ENCODE measurements around the gene TRAPPC3.
A peak's percentile ranks its signal among the peaks of the same experiment; 100 is the strongest.
"Not testable (repeated sequence)": the region's sequence is repeated elsewhere in the genome, so short reads cannot be mapped to it uniquely, and the experiment has no call there.

The TRAPPC3 gene

DNA sequence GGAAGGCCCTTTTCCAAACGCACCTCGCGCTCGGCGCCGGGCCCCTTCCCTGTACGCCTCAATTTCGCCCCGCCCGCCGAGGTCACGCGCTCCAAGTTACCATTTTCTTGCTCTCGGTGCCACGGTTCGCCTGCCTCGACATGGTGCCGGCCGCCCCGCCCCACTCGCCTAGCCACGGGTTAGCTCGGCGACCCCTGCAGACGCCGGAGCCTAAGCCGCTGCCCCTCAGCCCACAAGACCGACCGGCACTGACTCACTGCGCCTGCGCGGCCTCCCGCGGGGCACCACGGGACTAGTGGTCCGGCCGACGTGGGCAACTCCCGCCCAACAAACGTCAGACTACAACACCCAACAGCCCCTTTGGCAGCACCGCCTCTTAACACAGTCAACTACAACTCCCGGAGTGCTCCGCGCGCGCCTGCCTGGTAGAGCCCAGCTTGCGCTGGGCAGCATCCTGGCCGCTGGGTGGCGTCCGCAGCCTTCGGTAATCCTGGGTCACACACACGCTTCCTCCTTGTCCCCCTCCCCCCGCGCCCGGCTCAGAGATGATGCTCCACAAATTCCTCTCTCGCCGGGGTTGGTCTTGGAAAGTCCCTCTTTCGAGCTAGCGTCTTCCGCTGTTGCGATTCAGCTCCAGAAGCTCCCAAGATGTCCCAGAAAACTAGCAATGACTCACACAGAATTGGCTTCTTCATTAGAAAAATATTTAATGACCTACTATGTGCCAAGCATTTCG lies at the start of gene TRAPPC3:
TSS of gene TRAPPC3 (minus strand) at position 250 of the 736 bp plus-strand sequence. CDS start at position 142, 108 bp downstream.
- peak; percentile 99 for DNase-seq

- no peak for DNase-seq
Observed at GRCh38 chr1:36198641-36199040, 49.4 kb upstream of the TRAPPC3 start.

- DNase-seq, result not testable (repeated sequence)
Observed at GRCh38 chr1:36196805-36197204, 47.5 kb upstream of the TRAPPC3 start.

GRCh38 chr1:36187800-36188593 lies 38.7 kb upstream of the TRAPPC3 start:
- DNase-seq, result peak; percentile 73

DNA sequence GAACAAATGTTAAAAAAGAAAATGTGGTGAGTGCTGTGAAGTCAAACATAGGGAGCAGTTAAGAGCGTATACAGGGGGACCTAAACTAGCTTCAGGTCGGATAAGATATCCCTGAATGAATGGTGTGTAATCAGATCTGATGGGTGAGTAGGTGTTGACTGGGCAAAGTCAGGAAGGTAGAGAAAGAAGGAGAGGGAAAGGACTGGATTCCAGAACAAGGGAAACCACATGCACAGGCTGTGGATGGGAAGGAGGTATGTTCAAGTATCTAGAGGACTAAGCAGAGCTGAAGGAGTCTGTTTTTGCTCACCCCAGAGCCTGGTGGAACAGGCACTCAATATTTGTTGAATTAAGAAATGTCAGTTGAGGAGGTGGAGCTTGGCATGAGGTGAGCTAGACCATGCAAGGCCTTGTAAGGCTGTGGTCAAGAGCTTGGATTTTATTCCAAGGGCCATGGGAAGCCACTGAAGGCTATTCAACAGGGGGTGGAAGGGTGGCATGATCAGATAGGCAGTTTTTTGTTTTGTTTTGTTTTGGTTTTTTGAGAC lies 34.1 kb upstream of the TRAPPC3 start:
- no peak for DNase-seq

DNA sequence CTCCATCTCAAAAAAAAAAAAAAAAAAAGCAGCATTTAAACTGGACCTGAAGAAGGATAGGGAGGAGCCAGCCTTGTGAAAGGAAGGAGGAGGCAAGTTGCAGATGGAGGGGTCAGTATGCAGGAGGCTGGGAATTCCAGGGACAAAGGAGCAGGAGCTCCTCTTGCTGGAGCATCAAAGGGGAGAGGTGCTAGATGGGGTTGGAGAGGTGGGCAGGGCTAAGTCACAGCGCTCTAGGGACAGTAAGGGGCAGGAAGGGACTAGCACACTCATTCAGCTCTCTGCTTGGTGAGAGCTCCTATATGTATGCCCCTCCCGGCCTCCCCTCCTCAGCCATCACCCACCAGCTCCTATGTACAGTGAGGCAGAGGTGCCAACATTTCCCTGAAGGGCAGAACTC lies 33.4 kb upstream of the TRAPPC3 start:
- DNase-seq, result no peak

GRCh38 chr1:36179220-36179600 lies 29.9 kb upstream of the TRAPPC3 start:
- DNase-seq, result no peak

DNA sequence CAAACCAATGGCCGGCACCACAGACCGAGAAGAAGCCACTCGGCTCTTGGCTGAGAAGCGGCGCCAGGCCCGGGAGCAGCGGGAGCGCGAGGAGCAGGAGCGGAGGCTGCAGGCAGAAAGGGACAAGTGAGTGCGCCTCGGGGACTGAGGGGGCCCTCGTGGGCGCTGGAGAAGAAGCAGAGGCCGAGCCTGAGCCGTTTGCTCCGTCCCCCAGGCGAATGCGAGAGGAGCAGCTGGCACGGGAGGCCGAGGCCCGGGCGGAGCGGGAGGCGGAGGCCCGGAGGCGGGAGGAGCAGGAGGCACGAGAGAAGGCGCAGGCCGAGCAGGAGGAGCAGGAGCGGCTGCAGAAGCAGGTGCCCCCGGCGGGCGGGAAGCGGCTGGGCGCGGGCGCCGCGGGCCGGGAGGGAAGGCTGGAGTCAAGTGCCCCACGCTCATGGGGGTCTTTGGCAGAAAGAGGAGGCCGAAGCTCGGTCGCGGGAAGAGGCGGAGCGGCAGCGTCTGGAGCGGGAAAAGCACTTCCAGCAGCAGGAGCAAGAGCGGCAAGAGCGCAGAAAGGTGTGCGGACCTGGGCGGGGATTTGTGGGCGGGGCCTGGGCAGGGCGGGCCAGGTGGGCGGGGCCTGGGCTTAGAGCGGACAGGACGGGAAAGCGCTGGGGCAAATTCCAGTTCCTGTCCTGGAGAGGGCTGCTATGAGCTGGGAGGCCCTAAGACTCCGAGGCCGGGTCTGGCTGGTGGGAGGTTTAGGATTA lies 29.4 kb upstream of the TRAPPC3 start:
- DNase-seq, result no peak

DNA sequence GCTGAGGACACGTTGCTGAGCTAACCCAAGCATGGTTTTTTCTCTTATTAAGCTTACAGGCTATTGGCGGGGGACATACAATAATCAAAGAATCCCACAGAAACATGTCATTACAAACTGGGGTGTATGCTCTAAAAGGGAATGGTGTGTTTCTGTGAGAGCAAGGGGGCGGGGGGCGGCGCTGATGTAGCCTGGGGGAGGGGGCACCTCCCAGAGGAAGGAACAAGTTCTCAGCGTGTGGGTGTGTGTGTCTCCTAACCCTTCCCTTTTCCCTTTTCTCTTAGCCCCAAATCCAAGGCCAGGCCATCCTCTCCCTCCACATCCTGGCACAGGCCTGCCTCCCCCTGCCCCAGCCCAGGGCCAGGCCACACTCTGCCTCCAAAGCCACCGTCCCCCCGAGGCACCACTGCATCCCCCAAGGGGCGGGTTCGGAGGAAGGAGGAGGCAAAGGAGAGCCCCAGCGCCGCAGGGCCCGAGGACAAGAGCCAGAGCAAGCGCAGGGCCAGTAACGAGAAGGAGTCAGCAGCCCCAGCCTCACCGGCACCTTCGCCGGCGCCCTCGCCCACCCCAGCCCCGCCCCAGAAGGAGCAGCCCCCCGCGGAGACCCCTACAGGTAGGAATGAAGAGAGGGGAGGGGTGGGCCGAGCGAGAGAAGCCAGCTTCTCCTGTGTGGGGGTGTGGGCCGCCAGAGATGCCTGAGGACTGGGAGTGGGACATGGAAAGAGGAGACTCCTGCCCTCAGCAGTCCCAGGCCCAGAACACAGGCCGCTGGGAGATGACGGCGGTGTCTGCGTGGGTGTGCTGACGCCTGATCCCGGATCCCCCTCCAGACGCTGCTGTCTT lies 28.5 kb upstream of the TRAPPC3 start:
- DNase-seq, result no peak

DNA sequence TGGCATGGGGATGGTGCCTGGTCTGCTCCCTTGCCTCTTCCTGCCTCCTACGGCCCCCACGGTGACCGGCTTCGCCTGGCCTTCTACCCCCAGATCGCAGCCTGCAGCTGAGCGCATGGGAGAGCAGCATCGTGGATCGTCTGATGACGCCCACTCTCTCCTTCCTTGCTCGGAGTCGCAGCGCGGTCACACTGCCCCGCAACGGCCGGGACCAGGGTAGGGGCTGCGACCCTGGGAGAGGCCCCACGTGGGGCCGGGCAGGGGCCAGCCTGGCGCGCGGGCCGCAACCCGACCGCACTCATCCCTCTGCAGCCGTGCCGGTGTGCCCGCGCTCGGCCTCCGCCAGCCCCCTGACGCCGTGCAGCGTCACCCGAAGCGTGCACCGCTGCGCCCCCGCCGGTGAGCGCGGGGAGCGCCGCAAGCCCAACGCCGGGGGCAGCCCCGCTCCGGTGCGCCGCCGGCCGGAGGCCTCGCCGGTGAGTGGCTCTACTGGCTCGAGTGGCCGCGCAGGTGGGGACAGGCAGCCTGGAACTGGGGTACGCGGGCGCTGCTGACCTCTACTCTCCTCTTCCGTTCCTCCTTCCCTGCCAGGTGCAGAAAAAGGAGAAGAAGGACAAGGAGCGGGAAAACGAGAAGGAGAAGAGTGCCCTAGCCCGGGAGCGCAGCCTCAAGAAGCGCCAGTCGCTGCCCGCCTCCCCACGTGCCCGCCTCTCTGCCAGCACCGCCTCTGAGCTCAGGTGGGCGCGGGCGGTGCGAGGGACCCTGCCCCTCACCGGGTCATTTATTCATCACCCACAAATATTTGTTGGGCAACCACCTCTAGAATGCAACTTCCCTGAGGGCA lies 27.0 kb upstream of the TRAPPC3 start:
- DNase-seq, result no peak

DNA sequence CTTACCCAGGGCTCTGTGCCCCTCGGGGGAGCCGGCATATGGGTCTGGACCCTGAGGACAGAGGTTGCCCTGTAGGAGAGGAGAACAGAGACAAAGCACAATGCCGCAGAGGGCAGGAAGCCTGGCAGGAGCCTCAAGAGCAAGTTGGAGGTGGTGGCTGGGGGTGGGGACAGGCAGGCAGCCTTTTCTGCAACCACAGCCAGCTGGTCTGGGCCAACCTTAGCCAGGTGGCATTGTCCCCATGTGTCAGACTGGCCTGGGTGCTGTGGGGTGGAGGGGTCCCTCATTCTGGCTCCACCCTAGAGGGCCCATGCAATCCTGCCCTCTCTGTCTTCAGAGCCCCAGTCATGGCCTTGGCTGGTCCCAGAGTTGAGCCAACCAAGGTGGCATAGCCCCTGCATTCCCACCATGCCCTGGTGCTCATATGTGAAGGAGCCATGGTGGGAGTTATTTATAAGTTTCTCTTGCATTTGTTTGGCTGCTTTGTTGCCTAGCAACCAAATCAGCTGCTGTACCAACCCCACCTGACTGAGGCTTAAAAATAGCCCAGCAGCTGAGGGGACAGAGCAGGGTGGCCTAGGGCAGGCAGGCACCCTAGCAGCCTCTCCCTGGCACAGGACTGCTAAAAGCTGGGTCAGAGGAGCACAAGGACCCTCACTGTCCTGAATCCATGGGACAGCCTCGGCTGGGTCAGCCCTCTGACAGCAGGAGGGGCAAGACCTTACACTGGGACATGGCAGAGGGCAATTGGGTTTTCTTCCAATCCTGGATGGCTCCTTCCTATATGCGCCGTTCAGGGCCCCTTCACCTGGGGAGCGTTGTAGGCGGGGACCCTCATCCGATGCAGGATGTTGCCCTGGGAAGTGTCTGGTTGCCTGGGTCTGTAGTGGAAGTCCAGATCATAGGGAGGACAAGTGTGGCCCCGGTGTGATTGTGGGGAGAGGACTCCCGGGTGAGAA lies 26.1 kb upstream of the TRAPPC3 start:
- DNase-seq, result no peak

DNA sequence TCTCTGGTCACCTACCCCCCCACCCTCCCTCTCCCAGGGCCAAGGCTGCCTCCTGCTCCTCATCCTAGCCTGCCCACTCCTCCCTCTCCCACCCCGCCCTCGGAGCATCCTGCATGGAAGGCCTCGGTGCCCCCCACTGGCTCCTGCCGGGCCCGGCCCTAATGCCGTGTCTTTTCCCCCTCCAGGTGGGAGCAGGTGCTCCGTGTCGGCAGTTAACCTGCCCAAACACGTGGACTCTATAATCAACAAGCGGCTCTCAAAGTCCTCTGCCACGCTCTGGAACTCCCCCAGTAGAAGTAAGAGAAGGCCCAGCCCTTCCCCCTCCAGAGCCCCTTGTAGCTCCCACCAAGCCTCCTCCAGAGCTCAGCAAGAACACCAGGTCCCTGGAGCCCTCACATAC lies 25.4 kb upstream of the TRAPPC3 start:
- DNase-seq, result no peak

DNA sequence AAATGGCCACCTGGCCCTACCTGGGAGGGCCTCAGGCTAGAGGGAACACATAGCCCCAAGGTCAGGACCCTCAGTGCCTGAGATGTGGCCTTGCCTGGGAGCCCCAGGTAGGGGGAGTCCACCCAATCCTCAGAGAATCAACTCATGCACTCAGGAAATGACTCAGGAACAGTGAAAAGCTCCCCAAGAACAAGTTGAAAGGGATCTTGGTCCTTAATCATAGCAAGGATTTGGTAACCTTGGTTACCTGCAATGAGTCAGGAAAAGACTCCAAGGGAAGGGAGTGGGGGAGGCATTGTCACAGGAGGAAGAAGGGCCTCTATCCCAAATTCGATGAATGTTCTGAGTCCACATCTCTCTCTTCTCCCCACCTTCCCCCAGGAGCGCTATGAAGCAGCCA lies 23.7 kb upstream of the TRAPPC3 start:
- no peak for DNase-seq

GRCh38 chr1:36172017-36172747 lies 22.9 kb upstream of the TRAPPC3 start:
- no peak for DNase-seq

DNA sequence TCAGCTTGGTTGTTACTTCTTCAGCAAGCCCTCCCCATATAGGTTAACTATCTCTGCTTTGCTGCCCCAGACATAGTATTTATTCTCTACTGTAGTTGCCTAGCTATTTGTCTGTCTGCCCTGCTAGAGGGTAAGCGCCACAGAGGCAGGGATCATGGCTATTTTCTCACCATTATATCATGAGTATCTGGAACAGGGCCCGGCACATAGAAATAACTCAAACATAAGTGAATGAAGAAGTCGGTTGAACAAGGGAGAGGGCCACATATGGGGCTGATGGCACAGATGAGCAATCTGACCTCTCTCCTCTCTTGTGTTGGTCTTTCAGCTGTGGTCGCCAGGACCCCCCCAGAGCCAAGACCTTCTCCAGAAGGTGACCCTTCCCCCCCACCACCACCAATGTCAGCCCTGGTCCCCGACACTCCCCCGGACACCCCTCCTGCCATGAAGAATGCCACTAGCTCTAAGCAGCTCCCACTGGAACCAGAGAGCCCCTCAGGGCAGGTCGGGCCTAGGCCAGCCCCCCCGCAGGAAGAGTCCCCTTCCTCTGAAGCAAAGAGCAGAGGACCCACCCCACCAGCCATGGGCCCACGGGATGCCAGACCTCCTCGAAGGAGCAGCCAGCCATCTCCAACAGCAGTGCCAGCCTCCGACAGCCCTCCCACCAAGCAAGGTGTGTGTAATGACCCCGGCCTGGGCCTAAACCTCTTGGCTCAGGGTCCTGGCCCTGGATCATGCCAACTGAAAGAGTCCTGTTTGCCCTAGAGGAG lies 21.5 kb upstream of the TRAPPC3 start:
- no peak for DNase-seq

GRCh38 chr1:36168514-36168913 lies 19.2 kb upstream of the TRAPPC3 start:
- no peak for DNase-seq

DNA sequence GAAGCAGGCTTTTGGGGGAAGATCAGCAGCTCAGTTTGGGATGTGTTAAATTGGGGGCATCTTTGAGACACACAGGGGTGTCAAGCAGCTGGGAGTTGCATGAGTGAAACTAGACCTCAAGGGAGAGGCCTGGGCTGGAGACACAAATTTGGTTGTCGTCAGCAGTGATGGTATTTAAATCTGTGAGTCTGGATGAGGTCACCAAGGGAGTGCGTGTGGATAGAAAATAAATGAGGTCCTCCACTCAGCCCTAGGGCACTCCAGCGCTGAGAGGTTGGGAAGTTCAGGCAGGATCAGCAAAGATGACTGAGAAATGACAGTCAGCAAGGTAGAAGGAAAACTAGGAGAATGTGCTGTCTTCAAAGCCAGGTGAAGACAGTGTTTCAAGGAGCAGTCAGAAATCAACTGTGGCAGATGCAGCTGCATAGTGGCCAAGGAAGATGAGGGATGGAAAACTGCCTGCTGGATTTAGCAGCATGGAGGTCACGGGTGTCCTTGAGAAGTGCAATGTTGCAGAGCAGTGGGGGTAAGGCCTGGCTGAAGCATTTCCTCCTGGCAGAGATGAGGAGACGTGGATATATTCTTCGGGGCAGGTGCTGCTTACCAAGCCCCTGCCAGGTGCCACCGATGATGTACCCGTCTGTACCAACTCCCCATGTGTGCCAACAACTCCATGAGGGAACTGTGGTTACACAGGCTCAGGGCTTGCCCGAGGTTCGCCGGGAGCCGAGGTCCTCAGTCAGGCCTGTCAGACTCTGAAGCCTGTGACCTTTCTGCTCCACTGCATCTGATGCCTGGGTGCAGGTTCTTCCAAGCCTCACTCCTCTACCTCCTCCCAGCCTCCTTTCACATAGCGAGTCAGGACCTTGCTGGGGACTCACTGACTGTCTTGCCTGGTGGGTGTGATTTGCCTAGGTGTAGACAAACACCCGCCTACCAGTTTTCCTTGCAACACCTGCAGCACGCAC lies 17.9 kb upstream of the TRAPPC3 start:
- DNase-seq, result no peak

Measured in activated CD4-positive, alpha-beta T cell treated with anti-CD3 and anti-CD28 coated beads for 1 hour (primary cell).